LoVo (cell line): Measurements from ENCODE around the gene TMIGD2.
"Not testable (repeated sequence)": the region's sequence is repeated elsewhere in the genome, so short reads cannot be mapped to it uniquely, and the experiment has no call there.

ENCODE experiments used
- DNase-seq: peaks from one replicate; pipeline ENCODE4 v3.0.0-alpha.2; 2016; ENCODE audit warnings: low spot score

The TMIGD2 gene

DNA sequence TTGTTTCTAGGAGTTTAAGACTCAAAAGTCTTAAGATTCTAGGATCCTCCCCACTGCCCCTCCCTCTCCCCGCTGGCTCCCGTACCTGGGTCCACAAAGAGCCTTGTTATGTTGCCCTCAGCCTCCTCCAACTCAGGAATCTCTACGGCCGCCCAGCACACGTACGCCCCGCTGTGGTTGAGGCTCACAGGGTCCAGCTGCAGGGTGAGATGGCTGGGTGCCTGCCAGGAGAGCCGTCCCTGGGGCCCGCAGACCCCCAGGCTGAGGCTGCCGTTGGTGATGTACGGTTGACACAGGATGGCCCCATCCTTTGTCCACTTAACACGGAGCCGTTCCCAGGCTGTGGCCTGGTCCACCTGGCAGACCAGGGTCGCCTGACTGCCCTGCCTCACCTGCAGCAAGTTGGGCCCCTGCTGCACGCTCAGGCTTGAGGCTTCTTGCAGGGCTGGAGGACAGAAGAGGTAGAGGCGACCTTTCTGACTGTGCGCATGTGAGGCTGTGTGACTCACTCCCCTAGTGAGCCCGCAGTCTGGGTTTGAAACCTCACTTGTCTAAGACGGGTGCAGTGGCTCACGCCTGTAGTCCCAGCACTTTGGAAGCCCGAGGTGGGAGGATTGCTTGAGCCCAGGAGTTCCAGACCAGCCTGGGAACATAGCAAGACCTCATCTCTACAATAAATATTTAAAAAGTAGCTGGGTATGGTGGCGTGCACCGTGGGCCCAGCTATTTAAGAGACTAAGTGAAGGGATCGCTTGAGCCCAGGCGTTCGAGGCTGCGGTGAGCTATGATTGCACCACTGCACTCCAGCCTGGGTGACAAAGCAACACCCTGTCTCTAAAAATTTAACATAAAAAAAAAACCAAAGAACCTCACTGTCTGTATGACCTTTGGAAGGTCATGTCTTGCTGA lies 4.0 kb downstream of the TMIGD2 start:
- DNase-seq, result no peak

DNA sequence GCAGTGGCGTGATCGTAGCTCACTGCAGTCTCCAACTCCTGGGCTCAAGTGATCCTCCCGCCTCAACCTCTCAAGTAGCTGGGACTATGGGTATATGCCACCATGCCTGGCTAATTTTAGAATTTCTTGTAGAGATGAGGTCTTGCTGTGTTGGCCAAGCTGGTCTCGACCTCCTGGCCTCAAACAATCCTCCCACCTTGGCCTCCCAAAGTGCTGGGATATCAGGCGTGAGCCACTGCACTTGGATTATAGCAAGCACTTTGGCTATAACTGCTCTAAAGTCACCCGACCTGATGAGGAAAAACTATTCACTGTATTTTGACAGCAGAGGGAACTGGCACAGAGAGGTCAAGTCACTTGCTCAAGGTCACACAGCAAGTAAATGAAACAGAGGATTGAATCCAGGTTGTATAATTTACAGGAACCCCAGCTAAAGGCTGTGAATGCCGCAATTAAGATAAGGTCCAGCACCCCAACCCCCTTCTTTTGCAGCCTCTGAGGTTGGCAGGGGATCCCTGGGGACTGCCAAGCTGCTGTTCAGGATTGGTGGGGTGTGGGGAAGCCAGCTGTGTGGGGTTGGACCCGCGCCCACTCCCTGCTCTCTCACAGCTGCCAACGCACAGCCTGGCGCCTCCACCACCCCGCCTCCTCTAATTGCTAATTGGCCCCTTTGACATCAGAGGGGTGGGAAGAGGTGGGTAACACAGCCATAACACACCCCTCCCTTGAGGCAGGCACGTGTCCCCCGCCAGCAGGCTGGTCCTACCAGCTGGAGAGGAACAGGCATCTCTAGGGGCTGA lies 6.0 kb downstream of the TMIGD2 start:
- no peak for DNase-seq

DNA sequence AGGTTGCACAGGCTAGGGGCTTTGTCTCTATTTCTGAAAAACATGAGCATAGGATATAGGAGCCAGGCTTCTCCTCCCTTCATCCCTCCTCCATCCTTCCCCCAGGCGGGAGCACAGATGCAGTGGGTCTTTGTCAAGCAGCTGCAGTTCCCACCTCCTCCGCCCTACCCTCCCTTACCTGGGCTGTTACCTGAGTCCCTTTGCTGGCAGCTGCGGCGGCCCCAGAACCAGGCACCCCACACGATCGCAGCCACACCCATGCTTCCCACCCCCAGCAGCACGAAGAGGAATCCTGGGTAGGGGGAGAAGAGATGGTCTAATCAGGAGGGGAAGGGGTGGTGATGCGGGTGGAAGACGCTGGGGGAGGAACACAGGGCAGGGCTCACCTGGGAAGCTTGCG lies 7.8 kb downstream of the TMIGD2 start:
- DNase-seq, result no peak

GRCh38 chr19:4292515-4292914 lies 9.7 kb downstream of the TMIGD2 start:
- DNase-seq, result no peak

DNA sequence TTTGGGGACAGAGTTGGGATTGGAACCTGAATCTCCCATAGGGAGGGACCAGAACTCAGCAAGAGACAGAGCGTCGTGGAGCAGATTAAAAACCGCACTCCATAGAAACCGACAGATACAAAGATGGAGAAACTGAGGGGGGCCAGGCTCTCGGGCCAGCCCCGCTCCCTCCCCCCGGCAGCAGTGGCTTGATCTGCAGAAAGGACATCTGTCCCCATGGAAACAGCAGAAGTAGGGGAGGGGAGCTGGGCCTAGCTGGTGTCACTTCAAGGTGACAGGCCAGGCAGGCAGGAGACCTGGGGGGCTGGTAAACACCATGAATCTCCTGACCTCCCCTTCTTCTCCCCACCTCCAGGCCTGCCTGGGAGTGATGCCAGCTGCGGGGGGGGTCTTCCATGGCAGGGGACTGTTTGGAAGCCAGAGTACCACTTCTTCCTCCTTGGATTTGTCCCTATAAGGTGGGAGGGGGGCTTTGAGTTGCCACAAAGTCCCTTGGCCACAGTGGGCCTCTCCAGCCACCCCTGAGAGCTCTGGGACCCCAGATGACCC lies 10.9 kb downstream of the TMIGD2 start:
- DNase-seq, result no peak

DNA sequence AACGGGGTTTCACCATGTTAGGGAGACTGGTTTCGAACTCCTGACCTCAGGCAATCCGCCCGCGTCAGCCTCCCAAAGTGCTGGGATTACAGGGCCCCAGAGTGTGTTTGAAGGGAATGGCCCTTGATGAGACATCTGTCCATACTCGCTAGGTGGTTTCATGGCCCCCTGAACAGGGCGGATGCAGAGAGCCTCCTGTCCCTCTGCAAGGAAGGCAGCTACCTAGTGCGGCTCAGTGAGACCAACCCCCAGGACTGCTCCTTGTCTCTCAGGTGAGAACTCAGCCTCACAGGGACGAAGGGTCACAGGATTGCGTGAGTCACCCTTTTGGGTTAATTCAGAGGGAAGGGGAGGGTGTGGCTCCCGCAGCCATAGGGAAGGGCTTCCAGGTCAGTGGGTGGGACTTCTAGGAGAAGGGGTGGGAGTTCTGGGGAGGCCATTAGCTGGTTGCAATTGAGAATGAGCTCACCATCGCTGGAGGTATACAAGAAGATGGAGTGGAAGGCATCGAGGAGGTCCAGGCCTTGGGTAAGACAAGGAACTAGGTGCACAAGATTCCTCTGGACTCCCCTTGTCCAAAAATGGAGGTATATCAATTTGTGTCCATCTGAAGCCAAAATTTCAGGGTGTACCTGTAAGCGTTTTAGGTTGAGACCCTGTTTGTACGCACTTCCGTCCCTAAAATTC lies 14.0 kb downstream of the TMIGD2 start:
- DNase-seq, result peak; percentile 39

DNA sequence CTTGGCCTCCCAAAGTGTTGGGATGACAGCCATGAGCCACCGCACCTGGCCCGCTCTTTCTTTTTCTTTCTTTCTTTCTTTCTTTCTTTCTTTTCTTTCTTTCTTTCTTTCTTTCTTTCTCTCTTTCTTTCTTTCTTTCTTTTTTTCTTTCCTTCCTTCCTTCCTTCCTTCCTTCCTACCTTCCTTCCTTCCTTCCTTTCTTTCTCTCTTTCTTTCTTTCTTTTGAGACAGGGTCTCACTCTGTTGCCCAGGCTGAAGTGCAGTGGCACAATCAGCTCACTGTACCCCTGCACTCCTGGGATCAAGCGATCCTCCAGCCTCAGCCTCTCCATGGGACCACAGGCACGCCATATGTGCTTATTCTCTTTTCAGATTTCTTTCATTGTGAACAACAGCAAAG lies 16.0 kb downstream of the TMIGD2 start:
- DNase-seq, result not testable (repeated sequence)

DNA sequence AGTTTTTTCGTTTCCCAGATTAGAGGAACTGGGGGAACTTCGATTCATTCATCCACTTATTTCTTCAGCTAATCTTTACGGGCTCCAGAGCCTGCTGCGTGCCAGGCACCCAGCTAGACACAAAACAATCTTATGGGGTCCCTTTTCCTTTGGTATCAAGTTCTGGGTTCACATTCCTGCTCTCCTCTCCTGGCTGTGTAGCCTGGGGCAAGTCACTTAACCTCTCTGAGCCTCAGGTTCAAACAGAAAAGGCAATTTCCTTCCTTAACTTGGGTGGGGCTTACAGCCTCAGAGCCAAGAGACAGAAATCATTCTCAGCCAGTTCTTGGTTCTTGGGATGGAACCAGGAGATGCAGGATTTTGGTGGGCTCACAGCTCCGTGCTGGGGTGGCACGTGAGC lies 17.2 kb downstream of the TMIGD2 start:
- DNase-seq, result no peak

DNA sequence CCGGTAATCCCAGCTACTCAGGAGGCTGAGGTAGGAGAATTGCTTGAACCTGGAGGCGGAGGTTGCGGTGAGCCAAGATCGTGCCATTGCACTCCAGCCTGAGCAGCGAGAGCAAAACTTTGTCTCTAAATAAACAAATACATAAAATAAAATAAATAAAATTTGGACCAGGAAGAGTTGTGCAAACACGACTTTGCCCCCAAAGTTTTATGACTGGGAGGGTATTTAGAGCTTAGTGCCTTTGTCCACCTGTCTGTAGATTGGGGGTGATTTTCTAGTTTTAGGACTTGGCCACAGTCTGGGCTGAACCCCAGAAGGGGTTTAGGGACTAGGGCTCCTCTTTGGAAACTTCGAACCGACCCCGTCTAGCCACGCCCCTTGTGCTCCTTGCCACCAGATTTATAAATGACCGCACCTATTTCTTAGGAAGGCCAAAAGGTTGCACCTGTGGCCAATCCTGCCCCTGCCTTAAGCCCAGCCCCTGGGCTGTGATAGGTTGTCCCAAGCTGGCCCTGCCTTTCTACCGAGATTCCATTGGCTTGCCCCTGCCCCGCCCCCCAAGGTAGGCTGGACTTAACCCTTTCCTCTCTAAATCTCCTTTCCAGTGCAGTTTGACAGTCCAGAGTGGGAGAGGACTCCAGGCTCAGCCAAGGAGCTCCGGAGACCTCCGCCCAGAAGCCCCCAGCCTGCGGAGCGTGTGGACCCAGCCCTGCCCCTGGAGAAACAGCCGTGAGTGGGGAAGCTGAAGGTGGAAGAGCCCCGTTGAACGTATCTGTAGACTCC lies 17.8 kb downstream of the TMIGD2 start:
- DNase-seq, result peak; percentile 92

- DNase-seq, result no peak
Measured at GRCh38 chr19:4279530-4280422, 22.4 kb downstream of the TMIGD2 start.

GRCh38 chr19:4279267-4279529 lies 23.0 kb downstream of the TMIGD2 start:
- DNase-seq, result no peak

- DNase-seq, result no peak
Measured at GRCh38 chr19:4278419-4279266, 23.5 kb downstream of the TMIGD2 start, which contains the start of gene SHD. SHD (plus strand) TSS chr19:4279266; CDS start chr19:4280064, 798 bp downstream.

DNA sequence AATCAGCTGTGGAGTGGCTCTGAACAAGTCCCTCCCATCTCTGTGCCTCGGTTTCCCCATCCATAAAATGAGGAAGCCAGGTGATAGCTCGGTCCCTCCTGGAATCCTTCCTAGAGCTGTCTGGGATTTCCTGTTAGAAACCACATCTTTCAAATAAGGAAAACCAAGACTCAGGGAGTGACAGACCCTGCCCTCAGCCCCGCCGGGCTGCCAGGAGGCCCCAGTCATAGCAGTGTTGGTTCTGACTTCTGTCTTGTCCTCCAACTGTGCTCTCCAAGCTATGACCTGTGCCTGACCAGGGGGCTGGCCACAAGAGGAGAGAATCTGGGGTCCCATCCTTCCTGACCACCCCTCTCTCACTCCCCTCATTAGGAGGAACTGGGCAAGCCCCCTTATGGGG lies 24.2 kb downstream of the TMIGD2 start:
- DNase-seq, result no peak

DNA sequence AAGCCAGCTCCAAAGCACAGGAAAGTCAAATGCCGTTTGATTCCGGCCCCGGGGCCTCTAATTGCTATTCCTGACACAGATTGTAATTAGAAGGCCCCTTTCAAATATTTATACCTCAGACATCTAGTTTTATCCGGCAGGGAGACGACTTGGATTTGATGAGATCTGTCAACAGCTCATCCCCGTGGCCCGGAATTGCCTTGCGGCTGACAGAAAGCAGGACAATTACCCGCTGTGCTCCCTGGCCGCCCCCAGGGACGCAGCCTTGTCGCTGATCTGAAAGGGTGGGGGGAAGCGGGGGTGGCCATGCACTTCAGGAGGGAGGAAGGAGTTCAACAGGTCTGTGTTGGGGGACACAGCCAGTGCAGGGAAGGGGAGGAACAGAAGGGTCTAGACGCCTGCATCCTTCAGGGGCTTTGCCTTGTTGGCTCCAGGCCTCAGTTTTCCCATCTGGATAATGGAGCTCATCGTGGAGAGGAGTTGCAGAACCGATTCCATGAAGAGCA lies 24.9 kb downstream of the TMIGD2 start:
- no peak for DNase-seq

- not testable (repeated sequence) for DNase-seq
Measured at GRCh38 chr19:4274321-4274686, 27.9 kb downstream of the TMIGD2 start.

- DNase-seq, result no peak
Measured at GRCh38 chr19:4272894-4273293, 29.3 kb downstream of the TMIGD2 start.

DNA sequence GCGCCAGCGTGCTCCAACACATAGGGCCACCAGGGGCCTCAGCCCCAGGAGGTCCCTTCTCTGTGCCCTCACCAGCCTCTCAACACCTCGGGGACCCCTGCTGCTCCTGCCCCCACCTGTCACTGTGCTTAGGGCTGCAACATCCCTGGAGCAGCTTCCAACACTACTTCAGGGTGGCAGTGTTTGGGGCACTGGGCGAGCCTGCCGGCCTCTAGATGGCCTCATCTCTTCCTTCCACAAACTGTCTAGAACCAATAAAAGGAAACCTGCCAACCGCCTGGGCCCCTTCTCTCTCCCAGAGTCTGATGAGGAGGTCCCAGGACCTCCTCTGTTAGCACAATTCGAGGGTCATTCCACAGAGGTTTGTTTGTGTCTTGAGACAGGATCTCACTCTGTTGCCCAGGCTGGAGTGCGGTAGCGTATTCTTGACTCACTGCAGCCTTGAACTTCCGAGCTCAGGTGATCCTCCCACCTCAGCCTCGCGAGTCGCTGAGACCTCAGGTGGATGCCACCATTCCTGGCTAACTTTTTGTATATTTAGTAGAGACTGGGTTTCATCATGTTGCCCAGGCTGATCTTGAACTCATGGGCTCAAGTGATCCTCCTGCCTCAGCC lies 33.3 kb downstream of the TMIGD2 start:
- DNase-seq, result no peak

DNA sequence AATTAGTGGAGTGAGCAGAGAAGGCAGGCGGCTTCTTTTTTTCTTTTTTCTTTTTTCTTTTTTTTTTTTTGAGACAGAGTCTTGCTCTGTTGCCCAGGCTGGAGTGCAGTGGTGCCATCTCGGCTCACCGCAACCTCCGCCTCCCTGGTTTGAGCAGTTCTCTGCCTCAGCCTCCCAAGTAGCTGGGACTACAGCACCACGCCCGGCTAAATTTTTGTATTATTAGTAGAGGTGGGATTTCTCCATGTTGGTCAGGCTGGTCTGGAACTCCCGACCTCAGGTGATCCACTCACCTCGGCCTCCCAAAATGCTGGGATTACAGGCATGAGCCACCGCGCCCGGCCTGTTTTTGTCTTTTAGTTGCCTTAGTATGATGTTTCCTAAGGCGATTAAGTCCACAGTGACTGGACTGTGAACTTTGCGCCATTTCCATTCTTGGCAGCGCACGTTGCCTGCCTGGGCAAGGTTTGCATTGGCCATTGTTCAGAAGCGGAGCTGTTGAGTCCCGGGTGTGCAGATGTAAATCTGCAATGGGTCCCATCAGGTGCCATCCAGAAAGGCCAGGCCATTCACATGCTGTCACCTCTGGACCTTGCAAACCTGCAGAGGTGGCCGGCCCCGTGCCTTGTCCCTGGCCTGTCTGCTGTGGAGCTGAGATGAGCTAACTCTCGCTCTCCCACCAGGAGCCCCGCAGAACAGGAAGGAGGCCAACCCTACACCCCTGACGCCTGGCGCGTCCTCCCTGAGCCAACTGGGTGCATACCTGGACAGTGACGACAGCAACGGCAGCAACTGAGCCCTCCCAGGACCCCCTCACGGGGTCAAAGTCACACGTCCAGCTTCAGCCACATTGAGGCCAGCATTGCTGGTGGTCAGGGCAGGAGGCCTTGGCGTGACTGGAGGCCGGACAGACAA lies 34.0 kb downstream of the TMIGD2 start:
- DNase-seq, result no peak
